NCI-H2107 (cell line): ENCODE measurements around the gene TBX5.

ENCODE experiments used
- DNase-seq: peaks from one replicate; lab custom pipeline; 2025; lab: John Stamatoyannopoulos, UW

The TBX5 gene

GRCh38 chr12:114320968-114321367, 85.0 kb downstream of the TBX5 start:
- DNase-seq = no peak

GRCh38 chr12:114320101-114320500, 85.8 kb downstream of the TBX5 start:
- no peak for DNase-seq

- DNase-seq = no peak
Measured at GRCh38 chr12:114319422-114319821, 86.5 kb downstream of the TBX5 start.

- no peak for DNase-seq
Measured at GRCh38 chr12:114318984-114319383, 87.0 kb downstream of the TBX5 start.

DNA sequence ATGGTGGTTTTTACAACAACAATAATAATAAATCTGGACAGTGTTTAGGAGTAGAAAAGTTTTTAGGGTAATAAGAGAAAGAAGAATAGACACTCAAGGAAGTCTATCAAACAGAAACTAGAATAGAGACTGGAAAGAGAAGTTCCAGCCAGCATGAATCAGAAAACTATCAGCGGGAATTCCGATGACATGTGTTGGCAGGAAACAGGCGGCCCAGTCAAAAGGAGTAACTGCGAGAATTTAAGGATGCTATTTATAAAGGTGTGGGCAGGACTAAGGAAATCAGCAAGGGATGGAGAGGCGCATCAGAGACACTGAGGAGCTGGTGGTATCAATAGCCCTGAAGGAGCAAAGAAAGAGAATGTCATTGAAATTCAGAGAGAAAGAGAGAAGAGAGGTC, 89.9 kb downstream of the TBX5 start:
- no peak for DNase-seq

DNA sequence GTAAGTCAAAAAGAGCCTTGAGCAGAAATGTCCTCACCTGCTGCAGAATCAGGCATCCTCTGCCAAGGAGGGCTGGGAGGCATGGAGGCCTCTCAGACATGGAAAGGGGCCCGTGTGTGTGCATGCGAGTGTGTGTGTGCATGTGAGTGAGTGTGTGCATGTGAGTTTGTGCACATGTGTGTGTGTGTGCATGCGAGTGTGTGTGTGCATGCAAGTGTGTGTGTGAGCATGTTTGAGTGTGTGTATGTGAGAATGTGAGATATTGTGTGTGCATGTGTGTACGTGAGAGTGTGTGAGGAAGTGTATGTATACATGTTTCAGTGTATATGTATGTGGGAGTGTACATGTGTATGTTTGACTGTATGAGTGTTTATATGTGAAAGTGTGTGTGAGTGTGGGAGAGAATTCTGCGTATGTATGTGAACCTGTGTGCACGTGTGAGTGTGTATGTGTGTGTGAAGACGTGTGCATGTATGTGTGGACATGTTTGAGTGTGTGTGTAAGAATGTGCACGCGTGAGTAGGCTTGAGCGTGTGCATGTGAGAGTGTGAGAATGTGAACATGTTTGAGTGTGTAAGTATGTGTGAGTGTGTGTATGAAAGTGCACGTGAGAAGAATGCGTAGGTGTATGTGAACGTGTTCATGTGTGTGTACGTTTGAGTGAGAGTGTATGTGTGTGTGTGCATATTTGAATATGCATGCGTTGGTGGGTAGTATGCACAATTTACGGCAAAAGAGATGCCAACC, 90.8 kb downstream of the TBX5 start:
- no peak for DNase-seq

GRCh38 chr12:114314403-114314802, 91.5 kb downstream of the TBX5 start:
- DNase-seq = no peak

DNA sequence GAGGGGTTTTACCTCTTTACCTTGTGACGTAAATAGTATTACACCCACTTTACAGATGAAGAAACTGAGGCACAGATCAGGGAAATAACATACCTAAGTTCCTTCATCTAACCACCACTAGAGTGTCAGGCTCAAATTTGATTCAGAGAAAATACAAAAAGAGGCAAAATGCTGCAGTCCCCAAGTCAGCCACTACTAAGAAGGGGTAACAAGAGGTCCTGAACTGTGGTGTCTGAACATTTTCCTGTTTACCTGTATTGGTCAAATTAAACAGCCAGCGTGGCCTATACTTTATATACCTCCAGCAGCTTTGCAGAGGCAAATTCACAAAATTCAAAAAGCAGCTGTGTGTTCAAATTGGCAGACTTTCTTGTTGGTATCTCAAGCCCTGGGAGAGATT, 92.0 kb downstream of the TBX5 start:
- no peak for DNase-seq

DNA sequence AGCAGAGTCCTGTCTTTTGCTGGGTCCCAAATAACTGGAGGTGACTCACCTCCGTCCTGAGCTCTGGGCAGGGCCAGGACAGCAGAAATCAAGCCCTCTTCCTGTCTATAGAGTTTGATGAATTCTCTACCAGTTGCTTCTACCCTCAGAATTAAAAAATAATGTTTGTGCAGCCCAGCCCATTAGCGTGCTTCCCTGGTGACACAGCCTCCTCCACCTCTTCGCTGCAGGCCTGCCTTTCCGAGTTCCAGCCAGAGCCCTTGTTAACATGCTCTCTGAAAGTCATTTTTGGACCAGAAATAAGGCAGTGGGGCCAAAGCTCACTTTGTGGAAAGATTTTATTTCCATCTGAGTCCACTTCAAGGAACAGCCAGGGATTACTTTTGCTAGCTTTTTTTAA, 94.0 kb downstream of the TBX5 start:
- DNase-seq = no peak

GRCh38 chr12:114306646-114307045, 99.3 kb downstream of the TBX5 start:
- no peak for DNase-seq

DNA sequence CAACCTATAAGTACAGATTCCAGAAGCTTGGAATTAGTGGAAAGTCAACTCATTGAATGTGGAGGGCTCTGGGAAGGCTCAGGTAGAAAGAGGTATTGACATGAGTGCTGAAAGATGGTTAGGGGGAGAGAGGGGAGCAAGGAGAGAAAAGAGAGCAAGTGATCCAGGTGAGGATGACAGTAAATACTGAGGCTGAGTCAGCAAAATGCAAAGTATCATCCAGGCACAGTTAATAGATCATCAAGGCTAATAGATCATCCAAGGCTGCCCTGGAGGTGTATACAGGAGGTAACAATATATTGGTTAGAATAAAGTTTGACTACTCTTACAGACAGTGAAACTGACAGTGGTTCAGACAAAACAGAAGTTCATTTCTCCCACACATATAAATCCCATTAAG, 100.5 kb downstream of the TBX5 start:
- DNase-seq = no peak
